ENCODE measurements around the gene QSOX2.

The QSOX2 gene

GRCh38 chr9:136203408-136204144 lies 42.0 kb downstream of the QSOX2 start:
- no peak for DNase-seq (ENCODE audit: low read depth)

- DNase-seq (ENCODE audit: low read depth) = no peak
These were observed 42.9 kb downstream of the QSOX2 start for GRCh38 chr9:136202454-136203407.

- DNase-seq (ENCODE audit: low read depth) = no peak
These were observed 43.8 kb downstream of the QSOX2 start for GRCh38 chr9:136201609-136202453.

GRCh38 chr9:136201174-136201573 lies 44.4 kb downstream of the QSOX2 start:
- no peak for DNase-seq (ENCODE audit: low read depth)

GRCh38 chr9:136200424-136200823 lies 45.2 kb downstream of the QSOX2 start:
- no peak for DNase-seq (ENCODE audit: low read depth)

GRCh38 chr9:136199391-136200288 lies 46.0 kb downstream of the QSOX2 start:
- no peak for DNase-seq (ENCODE audit: low read depth)

- DNase-seq (ENCODE audit: low read depth) = no peak
These were observed 47.0 kb downstream of the QSOX2 start for GRCh38 chr9:136198605-136199083.

GRCh38 chr9:136197930-136198604 lies 47.5 kb downstream of the QSOX2 start:
- no peak for DNase-seq (ENCODE audit: low read depth)

- no peak for DNase-seq (ENCODE audit: low read depth)
These were observed 48.3 kb downstream of the QSOX2 start for GRCh38 chr9:136197084-136197875.

- no peak for DNase-seq (ENCODE audit: low read depth)
These were observed 49.1 kb downstream of the QSOX2 start for GRCh38 chr9:136196404-136197083.

GRCh38 chr9:136194540-136194939 lies 51.1 kb downstream of the QSOX2 start:
- DNase-seq (ENCODE audit: low read depth) = no peak

GRCh38 chr9:136193891-136194279 lies 51.7 kb downstream of the QSOX2 start:
- DNase-seq (ENCODE audit: low read depth) = no peak

- DNase-seq (ENCODE audit: low read depth) = no peak
These were observed 52.3 kb downstream of the QSOX2 start for GRCh38 chr9:136193127-136193890.

- no peak for DNase-seq (ENCODE audit: low read depth)
These were observed 53.1 kb downstream of the QSOX2 start for GRCh38 chr9:136192289-136193126.

GRCh38 chr9:136191960-136192286 lies 53.7 kb downstream of the QSOX2 start:
- DNase-seq (ENCODE audit: low read depth) = no peak

GRCh38 chr9:136191099-136191959 lies 54.3 kb downstream of the QSOX2 start:
- no peak for DNase-seq (ENCODE audit: low read depth)

All from ELR (cell line).